Astrocyte of the spinal cord (primary cell): Measurements from ENCODE around the gene ABCC10.

ENCODE experiments used
- DNase-seq: peaks from one replicate; pipeline ENCODE4 v3.0.0; 2011; ENCODE audit warnings: low read depth, low spot score
- H3K4me3 ChIP-seq: 2 replicates; pipeline ENCODE4 v1.5.1; 2011; ENCODE audit warnings: low read depth, mild to moderate bottlenecking, low read length, moderate library complexity
- CTCF ChIP-seq: IDR thresholded peaks from 2 replicates; pipeline ENCODE4 v1.5.1; 2012; ENCODE audit warnings: low read depth, mild to moderate bottlenecking, low read length, inconsistent platforms
- in situ Hi-C: cut with HindIII; loops from 2 replicates; pipeline ENCODE4 v1.10.0; 2017; ENCODE audit warnings: low sequenced_read_pairs

ABCC10 gene

GRCh38 chr6:43434943-43435342 is 7.6 kb downstream of the ABCC10 start:
- in situ Hi-C loops, result no loop called here
- TF ChIP-seq CTCF, result no peak

GRCh38 chr6:43435682-43436437 is 8.5 kb downstream of the ABCC10 start:
- no peak for DNase-seq
- no peak overlapping the region for H3K4me3 ChIP-seq
- in situ Hi-C loops, result no loop called here
- no peak for TF ChIP-seq CTCF

More at GRCh38 chr6:43434943-43435342, 7.6 kb downstream of the ABCC10 start:
- H3K4me3 ChIP-seq, result no peak overlapping the region
- DNase-seq, result no peak

- peak; percentile 77 for DNase-seq
- TF ChIP-seq CTCF, result no peak
- in situ Hi-C loops, result no loop called here
Measured at GRCh38 chr6:43436577-43437282, 9.4 kb downstream of the ABCC10 start.

GRCh38 chr6:43437700-43438099 is 10.4 kb downstream of the ABCC10 start:
- DNase-seq, result no peak
- in situ Hi-C loops, result no loop called here
- H3K4me3 ChIP-seq, result no peak overlapping the region
- no peak for TF ChIP-seq CTCF

More at GRCh38 chr6:43436577-43437282, 9.4 kb downstream of the ABCC10 start:
- no peak overlapping the region for H3K4me3 ChIP-seq

- in situ Hi-C loops, result no loop called here
- no peak overlapping the region for H3K4me3 ChIP-seq
- TF ChIP-seq CTCF, result no peak
Measured at GRCh38 chr6:43442935-43443334, 15.6 kb downstream of the ABCC10 start.

GRCh38 chr6:43444036-43444435 is 16.7 kb downstream of the ABCC10 start:
- no peak for DNase-seq
- H3K4me3 ChIP-seq, result no peak overlapping the region
- in situ Hi-C loops, result no loop called here
- no peak for TF ChIP-seq CTCF

More at GRCh38 chr6:43442935-43443334, 15.6 kb downstream of the ABCC10 start:
- no peak for DNase-seq
